GM12878 (cell line): Measurements from ENCODE around the gene DNAH1.

Experiments used
- CTCF ChIP-seq, 3 experiments: IDR thresholded peaks in 2 of 3; conservative IDR thresholded peaks in 1 of 3; 2 replicates each; pipeline ENCODE4 v1.5.1; 2011; ENCODE audit warnings: low read depth in 3 of 3, low read length in 3 of 3, mild to moderate bottlenecking in 3 of 3, control low read depth in 2 of 3, moderate library complexity in 2 of 3, inconsistent platforms in 1 of 3, mixed read lengths in 1 of 3; ENCODE audit not compliant: control insufficient read depth in 2 of 3, insufficient read depth in 1 of 3; ENCODE audit errors: extremely low read depth in 1 of 3
- HDAC2 ChIP-seq: fragments of 200-600 bp; sonication (generic); IDR thresholded peaks from 2 replicates; pipeline ENCODE4 v1.6.1; 2017
- KAT2A ChIP-seq: conservative IDR thresholded peaks from 2 replicates; pipeline ENCODE4 v1.6.1; 2011; ENCODE audit warnings: low read depth, low read length; ENCODE audit not compliant: control insufficient read depth
- POLR2A ChIP-seq: IDR thresholded peaks from 2 replicates; pipeline ENCODE4 v1.6.1; 2011; ENCODE audit warnings: low read depth, mild to moderate bottlenecking, low read length
- POLR2AphosphoS2 ChIP-seq: IDR thresholded peaks from 2 replicates; pipeline ENCODE4 v1.6.1; 2011; ENCODE audit warnings: low read depth, mild to moderate bottlenecking, low read length, improper control_type of control experiment, moderate library complexity
- RELA ChIP-seq: fragments of 450-650 bp; IDR thresholded peaks from 2 replicates; pipeline ENCODE4 v1.8.0; 2014; ENCODE audit warnings: borderline replicate concordance; ENCODE audit not compliant: partially characterized antibody
- SMC3 ChIP-seq: IDR thresholded peaks from 2 replicates; pipeline ENCODE4 v1.6.1; 2011; ENCODE audit warnings: low read length, improper control_type of control experiment, borderline replicate concordance
- ZNF24 ChIP-seq: fragments of 450-650 bp; IDR thresholded peaks from 2 replicates; pipeline ENCODE4 v1.6.1; 2017; ENCODE audit warnings: antibody characterized with exemption, mild to moderate bottlenecking

DNA sequence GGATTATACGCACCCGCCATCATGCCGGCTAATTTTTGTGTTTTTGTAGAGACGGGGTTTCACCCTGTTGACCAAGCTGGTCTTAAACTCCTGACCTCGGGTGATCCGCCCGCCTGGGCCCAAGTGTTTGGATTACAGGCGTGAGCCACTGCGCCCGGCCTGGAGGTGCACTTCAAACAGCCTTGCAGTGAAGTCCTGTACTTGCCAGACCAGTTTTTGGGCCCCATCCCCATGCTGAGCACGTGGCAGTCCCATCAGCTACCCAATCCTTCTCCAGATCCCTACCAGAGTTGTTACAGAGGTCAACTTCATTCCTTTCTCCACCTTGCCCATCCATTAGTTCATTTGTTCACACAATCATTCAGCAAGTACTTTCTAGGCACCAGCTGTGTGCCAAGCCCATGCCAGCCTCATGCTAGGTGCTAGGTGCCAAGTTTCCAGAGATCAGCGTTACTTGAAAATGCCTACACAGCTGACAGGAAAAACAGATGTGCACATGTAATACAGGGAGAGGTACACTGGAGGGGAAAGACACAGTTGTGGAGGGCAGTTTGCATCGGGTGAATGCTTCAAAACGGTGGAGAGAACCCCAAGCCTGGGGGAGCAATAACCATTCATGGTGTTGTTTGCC lies 2.2 kb downstream of the DNAH1 start:
- TF ChIP-seq POLR2AphosphoS2 (no peak), RELA (no peak), CTCF (IDR thresholded peaks at IDR 0.05 in 2 of 3, conservative IDR thresholded peaks at IDR 0.05 in 1 of 3; ENCODE audit: control insufficient read depth in 2 of 3, extremely low read depth in 1 of 3, insufficient read depth in 1 of 3, low read depth in 3 of 3, low read length in 3 of 3) (no peak), HDAC2 (no peak), SMC3 (no peak), ZNF24 (no peak), KAT2A (no peak), POLR2A (no peak)
